HL-60 (cell line): ENCODE data around the gene PARVA.
"Not testable (repeated sequence)": the region's sequence is repeated elsewhere in the genome, so short reads cannot be mapped to it uniquely, and the experiment has no call there.

ENCODE experiments used
- DNase-seq, 2 experiments: peaks; one replicate each; pipeline ENCODE4 v3.0.0-alpha.2; 2010 to 2020; ENCODE audit warnings: low read depth in 1 of 2, low spot score in 1 of 2
- H3K27ac ChIP-seq: fragments of 250-450 bp; sonication (Bioruptor Pico); replicated peaks from 2 replicates; pipeline ENCODE4 v1.5.1; 2020; ENCODE audit warnings: mild to moderate bottlenecking, moderate library complexity
- H3K27me3 ChIP-seq: fragments of 250-450 bp; sonication (Bioruptor Pico); 2 replicates; pipeline ENCODE4 v1.5.1; 2021; ENCODE audit warnings: mild to moderate bottlenecking, moderate library complexity; ENCODE audit not compliant: insufficient read depth, poor library complexity, severe bottlenecking
- H3K4me3 ChIP-seq: replicated peaks from 2 replicates; pipeline ENCODE4 v1.5.1; 2011; ENCODE audit warnings: mild to moderate bottlenecking, control low read depth, low read length; ENCODE audit not compliant: insufficient read depth
- CTCF ChIP-seq: IDR thresholded peaks from one replicate; pipeline ENCODE4 v1.5.1; 2011; ENCODE audit warnings: low read length, control low read depth, inconsistent platforms; ENCODE audit not compliant: insufficient read depth
- GABPA ChIP-seq: IDR thresholded peaks from 2 replicates; pipeline ENCODE4 v1.6.1; 2012; ENCODE audit warnings: low read depth
- POLR2AphosphoS5 ChIP-seq: IDR thresholded peaks from 2 replicates; pipeline ENCODE4 v1.6.1; 2012; ENCODE audit warnings: low read depth
- REST ChIP-seq: IDR thresholded peaks from 2 replicates; pipeline ENCODE4 v1.6.1; 2012; ENCODE audit warnings: low read depth; ENCODE audit not compliant: insufficient replicate concordance
- SPI1 ChIP-seq: IDR thresholded peaks from 2 replicates; pipeline ENCODE4 v1.6.1; 2012; ENCODE audit warnings: low read depth, mild to moderate bottlenecking, borderline replicate concordance

The PARVA gene

GRCh38 chr11:12518606-12519385, 141.4 kb downstream of the PARVA start:
- TF ChIP-seq SPI1 (no peak), REST (no peak), GABPA (no peak), CTCF (no peak), POLR2AphosphoS5 (no peak)
- no peak for DNase-seq
- H3K27me3 ChIP-seq = no peaks in the 10 kb centered on the region

GRCh38 chr11:12520054-12520453, 142.7 kb downstream of the PARVA start:
- Histone ChIP-seq H3K4me3 (no peak overlapping the region), H3K27me3 (no peaks in the 10 kb centered on the region), H3K27ac (no peak overlapping the region)
- no peak for TF ChIP-seq CTCF
- no peak for TF ChIP-seq GABPA
- no peak for TF ChIP-seq POLR2AphosphoS5
- no peak for TF ChIP-seq REST
- TF ChIP-seq SPI1 = no peak
- no peak for DNase-seq

More at GRCh38 chr11:12518606-12519385, 141.4 kb downstream of the PARVA start:
- Histone ChIP-seq H3K27ac (no peak overlapping the region), H3K4me3 (no peak overlapping the region)

- H3K4me3 ChIP-seq, H3K27ac ChIP-seq, DNase-seq, H3K27me3 ChIP-seq: not testable (repeated sequence)
Measured at GRCh38 chr11:12520576-12520975, 143.2 kb downstream of the PARVA start.

- no peak for DNase-seq
- no peak for TF ChIP-seq REST
- no peak for TF ChIP-seq SPI1
- TF ChIP-seq CTCF = no peak
- TF ChIP-seq POLR2AphosphoS5 = no peak
- TF ChIP-seq GABPA = no peak
- Histone ChIP-seq H3K4me3 (no peak overlapping the region), H3K27ac (no peak overlapping the region), H3K27me3 (no peaks in the 10 kb centered on the region)
Measured at GRCh38 chr11:12523180-12523924, 146.0 kb downstream of the PARVA start.
